NCI-H1417 treated with DMSO at 0.1 percent for 48 hours (cell line): ENCODE data around the gene MED13.
"Not testable (repeated sequence)": the region's sequence is repeated elsewhere in the genome, so short reads cannot be mapped to it uniquely, and the experiment has no call there.

ENCODE experiments used
- DNase-seq: peaks from one replicate; lab custom pipeline; 2025; lab: John Stamatoyannopoulos, UW

Gene MED13

DNA sequence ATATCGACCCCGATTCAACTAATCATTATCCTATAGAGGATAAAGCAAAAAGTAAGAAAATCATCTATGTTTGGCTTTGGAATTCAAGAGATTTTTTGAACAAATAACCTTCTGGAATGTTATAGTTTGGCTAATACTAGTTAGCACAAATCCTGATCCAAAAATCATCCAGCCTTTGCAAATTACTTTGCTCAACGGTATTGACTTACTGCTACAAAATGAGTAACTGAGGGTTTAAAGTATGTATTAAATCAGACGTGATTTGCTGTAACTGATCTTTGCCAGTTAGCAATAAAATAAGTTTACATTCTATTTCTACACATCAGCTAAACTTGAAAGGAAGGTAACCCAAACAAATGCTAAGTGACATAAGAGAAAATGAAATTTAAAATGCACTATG lies 6.5 kb downstream of the MED13 start:
- no peak for DNase-seq

DNA sequence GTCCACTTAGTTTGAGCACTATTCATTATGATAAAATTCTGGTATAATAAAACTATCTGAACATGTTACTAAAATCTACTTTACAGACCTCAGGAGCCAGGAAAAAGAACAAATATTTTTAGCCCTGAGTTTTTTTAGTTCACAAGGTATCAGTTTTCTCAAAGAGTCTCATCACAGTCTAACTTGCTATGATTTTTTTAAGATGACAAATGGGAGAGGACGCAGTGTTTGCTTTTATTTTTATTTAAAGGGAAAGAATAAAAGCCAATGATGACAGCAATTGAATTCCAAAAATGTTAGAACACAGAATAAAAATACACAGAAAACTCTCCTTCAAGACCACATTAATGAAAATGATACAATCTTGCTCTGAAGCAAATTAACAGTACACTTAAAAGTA lies 7.4 kb downstream of the MED13 start:
- DNase-seq: no peak

DNA sequence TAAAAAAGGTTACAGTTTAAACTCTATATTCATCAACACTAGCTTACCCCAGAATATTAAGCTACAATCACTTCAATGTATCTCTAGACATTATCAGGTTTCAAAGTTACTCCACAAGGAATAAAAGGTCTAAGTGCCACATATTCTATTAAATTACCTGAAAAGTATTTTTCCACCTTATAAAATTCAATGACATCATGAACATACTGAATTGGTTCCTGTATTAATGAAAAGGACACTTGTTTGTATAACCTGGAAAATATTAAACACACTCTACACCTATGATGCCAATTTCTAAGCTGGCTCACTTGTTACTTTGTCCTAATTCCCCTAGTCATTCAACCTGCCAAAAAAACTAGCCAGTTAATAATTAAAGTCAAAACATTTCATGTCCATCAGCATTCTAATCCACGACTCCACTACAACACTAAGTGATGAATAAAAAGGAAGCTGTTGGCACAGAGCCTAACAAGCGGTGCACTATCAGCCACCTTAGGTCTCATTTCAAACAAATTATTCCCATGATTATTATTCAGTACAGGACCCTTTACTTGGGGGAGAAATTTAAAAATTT lies 12.2 kb downstream of the MED13 start:
- no peak for DNase-seq

DNA sequence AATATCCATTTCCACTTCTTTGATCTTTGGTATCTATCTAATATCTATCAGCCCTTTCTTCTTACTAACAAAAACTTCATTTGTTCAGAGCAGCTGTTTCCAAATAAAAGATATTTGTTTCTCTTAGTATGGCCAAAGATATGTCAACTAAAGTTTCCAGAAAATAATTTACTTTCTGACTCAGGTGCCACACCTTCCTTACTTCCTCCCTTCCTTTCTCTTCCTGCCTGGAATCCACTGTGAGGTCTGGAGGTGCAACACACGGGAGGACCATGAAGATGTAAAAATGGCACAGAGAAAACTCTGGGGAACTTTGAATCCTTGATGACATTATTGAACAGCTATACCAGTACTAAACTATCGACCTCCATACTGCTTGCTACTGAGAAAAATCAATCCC lies 14.0 kb downstream of the MED13 start:
- no peak for DNase-seq

DNA sequence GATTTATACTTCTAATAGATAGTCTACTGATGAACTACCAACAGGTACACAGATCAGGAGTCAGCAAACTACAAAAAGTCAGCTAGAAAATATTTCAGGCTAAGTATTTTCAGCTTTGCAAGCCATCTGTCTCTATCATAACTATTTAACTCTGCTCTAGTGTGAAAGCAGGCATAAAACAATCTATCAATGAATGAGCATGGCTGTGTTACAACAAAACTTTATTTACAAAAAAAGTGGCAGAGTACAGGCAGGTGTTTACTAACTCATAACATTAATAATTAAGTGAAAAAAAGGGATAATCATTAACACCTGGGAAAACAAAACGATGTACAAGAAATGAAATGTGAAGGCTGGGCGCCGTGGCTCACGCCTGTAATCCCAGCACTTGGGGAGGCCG lies 15.8 kb downstream of the MED13 start:
- no peak for DNase-seq

DNA sequence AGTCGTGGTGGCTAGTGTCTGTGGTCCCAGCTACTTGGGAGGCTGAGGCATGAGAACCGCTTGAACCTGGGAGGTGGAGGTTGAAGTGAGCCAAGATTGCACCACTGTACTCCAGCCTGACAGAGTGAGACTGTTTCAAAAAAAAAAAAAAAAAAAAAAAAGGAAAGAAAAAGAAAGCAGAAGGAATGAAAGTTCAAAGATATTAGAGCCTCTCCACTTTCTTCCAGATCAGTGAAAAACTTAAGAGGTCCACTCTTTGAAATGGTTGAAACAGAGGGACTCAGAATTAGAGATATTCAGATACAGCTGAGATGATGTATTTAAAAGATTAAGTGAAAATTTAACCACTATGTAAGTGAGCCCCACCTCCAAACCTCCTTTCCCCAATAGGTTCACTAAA lies 16.8 kb downstream of the MED13 start:
- DNase-seq: no peak

DNA sequence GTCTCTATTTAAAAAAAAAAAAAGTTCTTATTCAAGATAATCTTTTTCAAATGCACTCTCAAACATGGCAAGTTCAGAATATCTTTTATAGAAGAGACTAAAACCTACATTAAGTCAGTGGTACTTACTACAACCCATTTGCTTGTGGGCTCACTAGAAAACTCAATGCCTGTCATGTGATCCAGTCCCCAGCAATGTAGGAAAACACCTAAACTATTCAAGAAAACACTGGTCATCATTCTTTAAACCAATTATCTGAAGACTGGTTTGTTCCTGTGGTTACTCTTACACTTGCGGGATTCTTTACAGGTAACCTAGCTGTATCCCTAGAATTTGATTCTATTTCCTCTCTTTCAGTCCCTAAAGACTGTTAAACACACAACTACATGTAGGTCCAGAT lies 19.6 kb downstream of the MED13 start:
- DNase-seq: no peak

DNA sequence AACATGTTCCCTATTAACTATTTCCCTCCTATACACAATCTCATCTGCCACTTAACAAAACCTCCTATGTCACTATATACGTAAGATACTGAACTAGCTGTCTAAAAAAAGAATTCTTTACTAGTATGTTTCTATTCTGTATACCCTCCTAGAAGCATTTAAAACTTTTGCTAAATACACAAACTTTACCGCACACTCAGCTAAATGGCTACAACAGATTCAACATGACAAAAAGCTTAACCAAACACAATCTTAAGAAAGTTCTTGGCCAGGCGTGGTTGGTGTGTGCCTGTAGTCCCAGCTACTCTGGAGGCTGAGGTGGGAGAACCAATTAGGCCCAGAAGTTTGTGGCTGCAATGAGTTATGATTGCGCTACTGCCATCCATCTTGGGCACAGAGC lies 20.0 kb downstream of the MED13 start:
- no peak for DNase-seq

DNA sequence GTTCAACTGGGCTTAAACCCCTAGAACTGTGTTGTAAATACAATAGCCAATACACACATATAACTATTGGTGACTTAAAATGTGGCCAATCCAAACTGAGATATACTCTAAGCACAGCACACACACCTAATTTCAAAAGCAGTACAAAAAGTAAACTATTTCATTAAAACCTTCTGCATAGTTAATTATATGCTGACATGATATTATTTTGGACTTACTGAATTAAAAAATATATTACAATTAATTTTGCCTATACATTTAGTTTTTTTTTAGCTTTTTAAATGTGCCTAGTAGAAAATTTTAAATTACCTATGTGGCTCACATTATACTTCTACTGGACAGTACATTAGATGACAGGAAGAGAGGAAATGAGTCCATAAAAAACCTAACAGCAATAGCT lies 21.5 kb downstream of the MED13 start:
- DNase-seq: no peak

DNA sequence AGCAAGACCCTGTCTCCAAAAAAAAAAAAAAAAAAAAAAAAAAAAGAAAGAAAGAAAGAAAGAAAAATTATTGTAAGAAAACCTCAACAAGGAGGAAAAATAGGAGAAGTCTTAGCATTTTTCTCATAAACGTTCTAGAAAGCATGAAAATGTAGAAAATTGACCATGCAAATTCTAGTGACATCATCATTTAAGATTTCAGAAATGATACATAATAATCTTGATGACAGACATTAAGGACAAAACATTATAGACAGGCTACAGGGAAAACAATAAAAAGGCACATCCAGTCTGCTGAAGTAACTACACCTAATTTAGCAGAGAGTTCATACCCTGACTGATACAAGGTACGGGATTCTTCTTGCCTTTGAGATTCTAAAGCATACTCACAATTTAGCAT lies 21.9 kb downstream of the MED13 start:
- DNase-seq: no peak

DNA sequence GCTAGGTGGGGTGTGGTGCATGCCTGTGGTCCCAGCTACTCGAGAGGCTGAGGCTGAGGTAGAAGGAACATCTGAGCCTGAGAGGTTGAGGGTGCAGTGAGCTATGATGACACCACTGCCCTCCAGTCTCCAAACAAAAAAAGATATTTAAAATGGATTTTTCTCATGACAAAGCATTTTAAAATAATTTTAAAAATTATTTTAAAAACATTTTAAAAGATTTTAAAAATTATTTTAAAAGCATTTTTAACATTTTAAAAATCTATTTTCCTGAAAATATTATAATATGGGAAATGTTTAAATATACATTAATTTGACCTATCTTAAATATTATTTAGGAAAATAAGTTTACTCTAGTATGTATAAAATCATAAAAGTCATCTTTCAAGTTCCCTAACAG lies 26.8 kb downstream of the MED13 start:
- DNase-seq: no peak

DNA sequence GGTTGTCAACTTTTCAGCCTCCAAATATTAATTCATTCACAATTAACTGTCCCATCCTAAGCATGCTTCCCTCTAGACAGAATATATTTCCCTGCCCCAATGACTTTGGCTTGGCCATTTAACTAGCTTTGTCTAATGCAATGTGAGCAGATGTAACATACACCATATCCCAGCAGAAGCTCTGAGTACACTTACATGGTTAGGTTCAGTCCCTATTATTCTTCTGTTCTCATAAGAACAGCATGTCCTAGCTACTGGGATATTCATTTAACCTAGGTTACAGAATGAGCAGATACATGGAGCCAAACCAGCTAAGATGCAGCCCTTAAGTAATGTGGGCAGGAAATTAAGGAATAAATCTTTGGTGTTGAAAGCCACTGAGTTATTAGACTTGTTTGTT lies 31.8 kb downstream of the MED13 start:
- no peak for DNase-seq

DNA sequence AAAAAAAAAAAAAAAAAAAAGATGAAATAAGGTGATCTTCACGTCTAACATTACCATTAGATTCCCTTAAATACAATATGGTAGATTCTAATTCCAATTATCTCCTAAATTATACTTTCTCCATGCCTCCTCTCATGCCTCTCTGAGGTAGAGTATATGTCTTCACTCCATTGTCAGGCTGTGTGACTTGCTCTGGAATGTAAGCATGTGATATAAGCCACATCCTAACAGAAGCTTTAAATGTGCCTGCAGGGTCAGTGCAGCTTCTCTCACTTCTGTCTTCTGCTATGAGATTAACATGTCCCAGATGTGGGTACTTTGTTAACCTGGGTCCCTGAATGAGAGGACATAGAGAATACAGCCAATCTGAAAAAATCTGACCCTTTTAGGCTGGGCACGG lies 32.6 kb downstream of the MED13 start:
- no peak for DNase-seq

DNA sequence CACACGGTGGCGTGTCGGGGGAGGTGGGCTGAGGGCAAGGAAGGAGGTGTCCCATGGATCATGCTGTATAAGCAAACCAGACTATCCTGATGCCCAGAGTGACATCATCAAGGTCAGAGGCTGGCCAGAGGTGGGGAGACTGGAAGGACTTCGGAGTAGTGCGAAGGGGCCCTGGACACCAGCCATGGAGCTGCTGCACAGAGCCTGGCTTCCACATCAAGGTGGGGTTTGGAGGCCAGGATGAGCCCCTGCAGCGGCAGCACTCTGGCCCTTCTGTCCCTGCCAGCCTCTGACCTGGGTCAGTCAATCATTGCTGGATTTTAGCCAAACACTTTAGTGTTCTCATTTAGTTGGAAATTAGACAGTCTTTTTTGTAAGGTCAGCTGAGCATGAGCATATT lies 34.8 kb downstream of the MED13 start:
- DNase-seq: no peak

DNA sequence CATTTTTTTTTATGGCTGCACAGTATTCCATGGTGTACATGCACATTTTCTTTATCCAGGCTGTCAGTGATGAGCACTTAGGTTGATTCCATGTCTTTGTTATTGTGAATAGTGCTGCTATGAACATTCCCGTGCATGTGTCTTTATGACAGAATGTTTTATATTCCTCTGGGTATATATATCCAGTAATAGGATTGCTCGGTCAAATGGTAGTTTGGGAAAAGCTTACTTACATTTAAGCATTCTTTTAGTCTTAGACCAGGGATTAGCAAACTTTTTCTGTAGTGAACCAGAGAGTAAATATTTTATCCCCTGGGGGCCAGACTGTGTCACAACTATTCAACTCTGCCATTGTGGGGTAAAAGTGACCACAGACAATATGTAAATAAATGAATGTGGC lies 40.2 kb downstream of the MED13 start:
- DNase-seq: no peak

DNA sequence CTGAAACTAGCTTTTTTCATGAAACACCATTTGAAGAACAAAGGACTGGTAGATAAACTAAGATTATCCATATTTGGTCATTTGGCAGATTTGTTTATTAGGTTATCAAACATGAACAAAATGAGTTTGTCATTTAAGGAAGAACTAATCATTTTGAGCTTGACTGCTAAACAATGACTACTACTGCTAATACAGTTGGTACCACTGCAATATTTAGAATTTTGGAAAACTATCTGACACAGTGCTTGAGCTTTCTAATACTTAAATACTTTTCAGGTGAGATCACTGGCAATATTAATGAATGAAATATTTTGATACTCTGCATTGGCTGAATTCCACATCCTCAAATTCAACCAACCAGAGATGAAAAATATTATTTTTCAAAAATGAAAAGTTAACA lies 47.2 kb downstream of the MED13 start:
- DNase-seq: no peak

DNA sequence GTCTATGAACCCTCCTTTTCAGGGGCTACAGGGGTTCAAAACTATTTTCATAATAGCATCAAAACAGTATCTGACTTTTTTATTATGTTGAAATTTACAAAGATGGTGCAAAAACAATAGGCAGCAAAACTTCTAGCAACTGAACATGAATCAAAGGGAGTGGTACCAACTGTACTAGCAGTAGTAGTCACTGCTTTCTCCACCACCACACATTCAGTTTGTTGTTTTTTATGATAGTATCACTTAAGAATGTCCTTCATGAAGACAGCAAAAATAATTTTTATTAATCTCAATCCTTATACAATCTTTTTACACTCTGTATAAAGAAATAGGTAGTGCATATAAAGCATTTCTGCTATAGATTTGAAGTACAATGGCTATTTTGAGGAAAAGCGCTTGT lies 47.6 kb downstream of the MED13 start:
- DNase-seq: no peak

DNA sequence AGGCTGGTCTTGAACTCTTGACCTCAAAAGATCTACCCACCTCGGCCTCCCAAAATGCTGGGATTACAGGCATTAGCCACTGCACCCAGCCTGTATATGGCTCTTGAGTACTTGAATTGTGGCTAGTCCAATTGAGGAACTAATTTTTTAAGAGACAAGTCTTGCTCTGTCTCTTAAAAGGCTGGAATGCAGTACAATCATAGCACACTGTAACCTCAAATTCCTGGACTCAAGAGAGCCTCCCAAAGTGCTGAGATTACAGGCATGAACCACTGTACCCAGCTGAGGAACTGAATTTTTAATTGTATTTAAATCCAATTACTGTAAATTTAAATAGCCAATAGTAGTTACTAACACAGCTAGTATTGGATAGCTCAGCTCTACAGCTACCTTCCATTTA lies 50.6 kb downstream of the MED13 start:
- no peak for DNase-seq

DNA sequence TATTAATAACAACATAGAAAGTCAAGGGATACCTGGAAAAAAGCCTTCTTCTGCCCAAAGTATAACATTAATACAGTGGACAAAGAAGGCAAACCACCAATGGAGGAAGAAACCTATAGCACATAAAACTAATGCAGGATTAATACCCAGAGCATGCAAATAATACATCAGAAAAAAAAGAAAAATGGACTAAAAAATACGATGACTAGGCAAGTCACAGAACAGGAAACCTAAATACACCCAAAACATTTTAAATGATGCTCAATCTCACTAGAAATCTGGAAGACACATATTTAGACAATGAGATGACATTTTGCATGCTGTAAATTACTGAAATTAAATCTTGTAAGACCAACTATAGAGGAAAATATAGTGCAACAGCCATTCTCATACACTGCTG lies 55.9 kb downstream of the MED13 start:
- DNase-seq: no peak

DNA sequence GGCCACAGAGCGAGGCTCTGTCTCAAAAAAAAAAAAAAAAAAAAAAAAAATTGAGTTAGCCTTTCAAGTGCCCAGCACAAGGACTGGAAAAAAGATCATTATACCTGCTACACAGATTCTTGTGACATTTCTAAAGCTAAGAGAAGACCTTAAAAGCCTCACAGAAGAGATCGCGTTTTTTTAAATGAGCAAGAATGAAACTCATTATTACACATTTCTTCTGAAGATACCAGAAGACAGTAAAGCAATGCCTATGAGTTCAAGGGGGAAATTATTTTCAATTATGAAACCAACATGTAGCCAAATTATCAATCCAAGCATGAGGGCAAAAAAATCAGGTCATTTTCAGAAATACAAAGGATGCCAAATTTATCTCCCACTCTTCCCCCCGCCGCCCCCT lies 56.8 kb downstream of the MED13 start:
- DNase-seq: no peak

DNA sequence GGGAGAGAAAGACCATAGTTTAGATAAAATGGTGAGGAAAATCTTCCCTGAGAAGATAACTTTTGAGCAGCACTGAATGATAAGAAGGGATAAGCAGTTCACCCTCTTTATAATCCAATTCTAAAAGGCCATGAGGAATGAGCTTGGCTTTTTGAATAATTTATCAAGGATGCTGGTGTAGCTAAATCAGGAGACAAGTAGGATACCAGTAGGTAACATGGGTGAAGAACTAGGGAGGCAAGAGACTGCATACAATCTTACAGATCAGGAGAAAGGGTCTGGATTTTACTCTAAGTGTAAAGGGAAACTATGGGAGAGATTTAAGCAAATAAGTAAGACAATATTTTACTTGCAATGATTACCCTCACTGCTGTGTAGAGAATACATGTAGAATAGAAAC lies 60.7 kb downstream of the MED13 start:
- no peak for DNase-seq

DNA sequence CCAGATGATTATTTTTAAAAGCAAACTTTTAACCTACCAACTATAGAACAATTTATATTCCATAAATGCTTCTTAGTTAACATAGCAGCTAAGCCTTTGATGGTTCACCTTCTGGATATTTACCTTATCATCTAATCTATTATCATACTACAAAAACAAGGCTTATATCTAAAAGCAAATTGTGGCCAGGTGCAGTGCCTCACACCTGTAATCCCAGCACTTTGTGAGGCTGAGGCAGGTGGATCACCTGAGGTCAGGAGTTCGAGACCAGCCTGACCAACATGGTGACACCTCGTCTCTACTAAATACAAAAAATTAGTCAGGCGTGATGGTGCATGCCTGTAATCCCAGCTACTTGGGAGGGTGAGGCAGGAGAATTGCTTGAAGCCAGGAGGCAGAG lies 61.9 kb downstream of the MED13 start:
- not testable (repeated sequence) for DNase-seq

DNA sequence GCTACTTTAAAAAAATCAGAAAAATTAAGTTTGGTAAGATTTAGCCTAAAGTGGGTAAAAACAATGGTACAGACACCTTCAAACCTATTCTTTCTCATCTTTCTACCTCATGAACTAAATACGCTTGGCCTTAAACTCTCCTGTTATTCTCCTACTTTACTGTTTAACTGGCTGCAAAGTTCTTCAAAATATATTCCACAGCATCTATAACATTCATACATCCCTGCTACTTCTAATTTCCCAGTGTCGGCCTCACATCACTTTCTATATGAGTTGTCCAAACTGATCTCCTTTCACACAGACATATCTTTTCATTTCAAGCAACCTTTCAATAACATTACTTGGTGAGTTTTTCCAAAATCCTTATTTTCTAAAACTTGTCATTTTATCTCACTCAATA lies 64.0 kb downstream of the MED13 start:
- no peak for DNase-seq

DNA sequence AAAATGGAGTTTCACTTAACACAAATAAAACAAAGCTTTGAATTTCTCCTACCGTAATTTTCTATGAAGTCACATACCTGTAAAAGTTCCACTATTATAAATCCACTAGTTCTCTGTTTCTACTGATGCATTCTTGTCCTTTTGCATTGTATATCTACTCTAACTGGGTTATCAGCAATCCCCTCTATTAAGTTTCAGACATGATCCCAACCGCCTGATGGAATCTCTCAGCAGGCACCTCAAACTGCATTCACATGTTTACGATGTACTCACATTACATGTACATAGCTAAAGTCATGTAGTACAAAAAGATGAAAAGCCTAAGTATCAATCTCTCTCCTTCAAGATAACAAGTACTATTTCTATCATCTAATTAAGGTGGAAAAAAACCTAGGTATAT lies 64.9 kb downstream of the MED13 start:
- no peak for DNase-seq

DNA sequence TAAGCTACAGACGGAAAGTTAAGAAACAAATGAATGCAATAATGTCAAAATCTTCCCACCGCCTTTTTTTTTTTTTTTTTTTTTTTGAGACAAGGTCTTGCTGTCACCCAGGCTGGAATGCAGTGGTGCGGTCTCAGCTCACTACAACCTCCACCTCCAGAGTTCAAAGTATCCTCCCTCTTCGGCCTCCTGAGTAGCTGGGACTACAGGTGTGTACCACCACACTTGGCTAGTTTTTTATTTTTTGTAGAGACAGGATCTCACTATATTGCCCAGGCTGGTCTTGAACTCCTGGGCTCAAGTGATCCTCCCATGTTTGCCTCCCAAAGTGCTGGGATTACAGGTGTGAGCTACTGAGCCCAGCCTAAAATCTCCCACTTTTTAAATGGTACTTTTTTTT lies 66.5 kb downstream of the MED13 start:
- not testable (repeated sequence) for DNase-seq
